Measurements from ENCODE around the gene IFI6. TPM values are rescaled to one million over a fixed set of nuclear protein-coding genes. Genes with fewer than 3 reads are reported as not detected.

IFI6 gene
- total RNA-seq, 4 donors from 2014 or later: 28.4 to 420 (median 77.5) TPM

GRCh38 chr1:27666791-27667254, 5.2 kb downstream of the IFI6 start:
- TF ChIP-seq, protein P1, sequence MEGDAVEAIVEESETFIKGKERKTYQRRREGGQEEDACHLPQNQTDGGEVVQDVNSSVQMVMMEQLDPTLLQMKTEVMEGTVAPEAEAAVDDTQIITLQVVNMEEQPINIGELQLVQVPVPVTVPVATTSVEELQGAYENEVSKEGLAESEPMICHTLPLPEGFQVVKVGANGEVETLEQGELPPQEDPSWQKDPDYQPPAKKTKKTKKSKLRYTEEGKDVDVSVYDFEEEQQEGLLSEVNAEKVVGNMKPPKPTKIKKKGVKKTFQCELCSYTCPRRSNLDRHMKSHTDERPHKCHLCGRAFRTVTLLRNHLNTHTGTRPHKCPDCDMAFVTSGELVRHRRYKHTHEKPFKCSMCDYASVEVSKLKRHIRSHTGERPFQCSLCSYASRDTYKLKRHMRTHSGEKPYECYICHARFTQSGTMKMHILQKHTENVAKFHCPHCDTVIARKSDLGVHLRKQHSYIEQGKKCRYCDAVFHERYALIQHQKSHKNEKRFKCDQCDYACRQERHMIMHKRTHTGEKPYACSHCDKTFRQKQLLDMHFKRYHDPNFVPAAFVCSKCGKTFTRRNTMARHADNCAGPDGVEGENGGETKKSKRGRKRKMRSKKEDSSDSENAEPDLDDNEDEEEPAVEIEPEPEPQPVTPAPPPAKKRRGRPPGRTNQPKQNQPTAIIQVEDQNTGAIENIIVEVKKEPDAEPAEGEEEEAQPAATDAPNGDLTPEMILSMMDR (IDR thresholded peaks at IDR 0.05; ENCODE audit: low read depth): no peak

GRCh38 chr1:27666294-27666693, 5.7 kb downstream of the IFI6 start:
- TF ChIP-seq, protein P1 (IDR thresholded peaks at IDR 0.05; ENCODE audit: low read depth): no peak

GRCh38 chr1:27665016-27665651, 6.9 kb downstream of the IFI6 start:
- TF ChIP-seq, protein P1 (IDR thresholded peaks at IDR 0.05; ENCODE audit: low read depth): no peak

DNA sequence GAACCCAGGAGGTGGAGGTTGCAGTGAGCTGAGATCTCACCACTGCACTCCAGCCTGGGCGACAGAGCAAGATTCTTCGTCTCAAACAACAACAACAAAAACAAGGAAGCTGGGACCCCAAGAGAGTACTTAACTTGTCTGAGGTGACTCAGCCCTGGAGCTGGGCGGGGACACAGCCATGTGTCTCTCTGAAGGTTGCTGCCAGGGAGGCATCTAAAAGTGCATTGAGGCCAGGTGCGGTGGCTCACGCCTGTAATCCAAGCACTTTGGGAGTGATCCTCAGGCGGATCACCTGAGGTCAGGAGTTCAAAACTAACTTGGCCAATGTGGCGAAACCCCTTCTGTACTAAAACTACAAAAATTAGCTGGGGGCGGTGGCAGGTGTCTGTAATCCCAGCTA, 7.7 kb downstream of the IFI6 start:
- TF ChIP-seq, protein P1 (IDR thresholded peaks at IDR 0.05; ENCODE audit: low read depth): no peak

DNA sequence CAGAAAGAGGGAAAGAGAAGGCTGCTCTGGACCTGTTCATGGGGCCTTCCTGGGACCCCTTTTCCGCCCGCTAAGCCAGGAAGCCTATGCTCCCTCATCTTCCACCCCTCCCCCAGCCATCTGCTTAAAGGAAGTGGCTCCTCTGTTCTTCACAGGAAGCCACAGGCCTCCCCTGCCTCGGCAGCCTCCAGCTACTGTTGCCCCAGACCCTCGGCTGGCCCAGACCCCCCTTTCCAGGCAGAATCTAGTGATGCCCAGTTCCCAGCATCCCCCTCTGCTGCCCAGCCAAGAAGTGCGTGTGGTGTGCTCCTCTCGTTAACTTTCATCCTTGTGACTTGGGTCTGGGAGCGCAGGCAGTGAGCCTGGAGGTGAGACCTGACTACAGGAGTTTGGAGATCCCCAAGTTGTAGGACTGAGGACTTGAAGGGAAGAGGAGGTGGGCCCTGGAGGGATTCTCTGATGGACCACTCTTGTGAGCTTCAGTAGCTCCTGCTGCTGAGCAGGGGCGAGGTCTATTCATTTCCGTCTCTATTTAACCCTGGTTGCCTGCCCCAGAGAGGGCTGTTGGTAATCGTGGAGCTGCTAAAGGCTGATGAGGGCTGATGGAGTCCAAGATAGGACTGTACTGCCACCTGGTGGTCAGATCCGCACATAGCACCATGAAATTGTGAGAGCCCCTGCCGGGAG, 9.1 kb downstream of the IFI6 start:
- TF ChIP-seq, protein P1 (IDR thresholded peaks at IDR 0.05; ENCODE audit: low read depth): no peak

GRCh38 chr1:27662261-27662660, 9.7 kb downstream of the IFI6 start:
- TF ChIP-seq, protein P1 (IDR thresholded peaks at IDR 0.05; ENCODE audit: low read depth): no peak

GRCh38 chr1:27661412-27662075, 10.4 kb downstream of the IFI6 start:
- TF ChIP-seq, protein P1 (IDR thresholded peaks at IDR 0.05; ENCODE audit: low read depth): no peak

All from subcutaneous adipose tissue (tissue), 4 donors.